ENCODE results near the gene RSU1. TPM values are rescaled to one million over a fixed set of nuclear protein-coding genes. Genes with fewer than 3 reads are reported as not detected.

Gene RSU1
- total and polyA plus RNA-seq, 10 of the 15 experiments (the other 5 are each of a cell fraction or from before 2014, with no cell fraction given), result 49.2 to 139 (median 81.3) TPM

DNA sequence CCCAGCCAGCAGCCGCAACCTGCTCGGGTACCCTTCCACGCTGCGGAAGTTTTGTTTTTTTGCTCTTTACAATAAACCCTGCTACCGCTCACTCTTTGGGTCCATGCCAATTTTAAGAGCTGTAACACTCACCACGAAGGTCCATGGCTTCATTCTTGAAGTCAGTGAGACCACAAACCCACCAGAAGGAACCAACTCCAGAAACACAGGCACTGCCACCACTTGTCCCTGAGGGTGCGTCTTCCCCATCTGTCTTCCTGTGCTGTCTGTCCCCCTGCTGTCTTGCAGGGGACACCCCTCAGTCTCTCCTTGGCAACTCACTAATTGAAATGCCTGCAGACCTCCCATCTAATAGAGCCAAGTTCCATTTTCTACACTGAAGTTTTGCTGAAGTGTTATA, 48.5 kb upstream of the RSU1 start:
- SMC1A ChIA-PET (ENCODE audit: uncharacterized antibody, unreplicated experiment), result no interaction called here
- H3K9me3 ChIP-seq (replicated peaks; ENCODE audit: control insufficient read depth, insufficient read depth, low read length), result no peaks in the 10 kb centered on the region
- no peak overlapping the region for H3K4me2 ChIP-seq (ENCODE audit: control insufficient read depth, insufficient read depth)
- no peak overlapping the region for H3K9ac ChIP-seq (ENCODE audit: control insufficient read depth, insufficient read depth, low read length)
- no peaks in the 10 kb centered on the region for H3K79me2 ChIP-seq (ENCODE audit: control insufficient read depth, insufficient read depth, low read length)
- DNase-seq (ENCODE audit: low read depth, low spot score), result no peak
- H2AFZ ChIP-seq (ENCODE audit: control insufficient read depth, low read depth, low read length), result no peak overlapping the region
- H3K4me3 ChIP-seq, result no peak overlapping the region
- no peaks in the 10 kb centered on the region for H3K4me1 ChIP-seq (ENCODE audit: control insufficient read depth, insufficient read depth, low read length)
- no peak for ATAC-seq
- no peak for TF ChIP-seq CREM (IDR thresholded peaks at IDR 0.05; ENCODE audit: low read depth)
- TF ChIP-seq EED (IDR thresholded peaks at IDR 0.05; ENCODE audit: low read depth), result no peak
- no peak for TF ChIP-seq PAX5 (IDR thresholded peaks at IDR 0.05; ENCODE audit: borderline replicate concordance, low read depth, low read length)
- TF ChIP-seq BCL11A (IDR thresholded peaks at IDR 0.05; ENCODE audit: low read depth, low read length), result no peak
- no peak for TF ChIP-seq IKZF1 (conservative IDR thresholded peaks at IDR 0.05)
- no peak for TF ChIP-seq ESRRA (IDR thresholded peaks at IDR 0.05; ENCODE audit: low read length)
- TF ChIP-seq POLR2AphosphoS2 (IDR thresholded peaks at IDR 0.05; ENCODE audit: low read depth, low read length), result no peak
- TF ChIP-seq NFXL1 (IDR thresholded peaks at IDR 0.05; ENCODE audit: borderline replicate concordance), result no peak
- TF ChIP-seq JUND (IDR thresholded peaks at IDR 0.05; ENCODE audit: low read depth, low read length), result no peak
- no peak for TF ChIP-seq TBL1XR1 (IDR thresholded peaks at IDR 0.05; ENCODE audit: low read depth, low read length)
- no peak for TF ChIP-seq HSF1 (IDR thresholded peaks at IDR 0.05; ENCODE audit: low read depth, low read length)
- no peak for TF ChIP-seq SMAD5 (IDR thresholded peaks at IDR 0.05; ENCODE audit: low read depth)
- CTCF ChIA-PET, result no interaction called here
- intact Hi-C loops (cut with micrococcal nuclease; ENCODE audit: unreplicated experiment), result no loop called here
- WGBS (ENCODE audit: insufficient coverage, insufficient replicate concordance, low lambda C conversion rate, missing lambda C conversion rate), result 69% methylated on average over 7 of the region's 7 CpGs
- POLR2A ChIA-PET, result no interaction called here
- FAIRE-seq, result no peak
- RAD21 ChIA-PET (ENCODE audit: unreplicated experiment), result no interaction called here
- H4K20me1 ChIP-seq (ENCODE audit: control insufficient read depth, insufficient read depth), result no peaks in the 10 kb centered on the region
- H3K36me3 ChIP-seq (ENCODE audit: control insufficient read depth in 2 of 2, insufficient read depth in 2 of 2, low read length in 1 of 2), result no peaks in the 10 kb centered on the region
- BruUV-seq (replicated peaks), result no TSS peak
- 0 out of 4 replicates have a peak, but pooled peaks cover 0 to 2% of the 10 kb centered on the region in 2 experiments for H3K27me3 ChIP-seq (replicated peaks in 1 of 2; ENCODE audit: control insufficient read depth in 2 of 2, insufficient read depth in 2 of 2, low read length in 1 of 2)
- in situ Hi-C loops (cut with MboI), result no loop called here
- no peak overlapping the region for H3K27ac ChIP-seq (ENCODE audit: control insufficient read depth, insufficient read depth)
